Stomach (tissue), 9 donors: ENCODE data around the gene SMARCB1. TPM values are rescaled to one million over a fixed set of nuclear protein-coding genes. Genes with fewer than 3 reads are reported as not detected.

Source experiments
- DNase-seq, 2 donors: peaks; one replicate each; pipeline versions ENCODE4 v3.0.0 to v3.0.0-alpha.2; 2013 to 2019
- H3K27ac ChIP-seq, 5 donors: fragments of 200-600 bp in 4 of 5; sonication (generic) in 4 of 5; one replicate each; pipeline ENCODE4 v1.5.1; 2013 to 2019; ENCODE audit warnings: mild to moderate bottlenecking in 1 of 5, moderate library complexity in 1 of 5
- H3K27me3 ChIP-seq, 3 donors: fragments of 200-600 bp; sonication (generic); one replicate each; pipeline ENCODE4 v1.5.1; 2017 to 2019; ENCODE audit warnings: mixed run types in 1 of 3
- H3K36me3 ChIP-seq, 4 donors: fragments of 200-600 bp; sonication (generic); 1 replicate in 3 of 4; 2 replicates in 1 of 4; pipeline ENCODE4 v1.5.1; 2016 to 2019
- H3K4me1 ChIP-seq, 4 donors: fragments of 200-600 bp; sonication (generic); one replicate each; pipeline ENCODE4 v1.5.1; 2016 to 2019
- H3K4me3 ChIP-seq, 4 donors: fragments of 200-600 bp; sonication (generic) in 3 of 4; one replicate each; pipeline ENCODE4 v1.5.1; 2016 to 2019; ENCODE audit warnings: mild to moderate bottlenecking in 1 of 4
- H3K9me3 ChIP-seq, 4 donors: fragments of 200-600 bp; sonication (generic); one replicate each; pipeline ENCODE4 v1.5.1; 2016 to 2019
- CTCF ChIP-seq, 7 experiments: fragments of 450-650 bp in 4 of 7; fragments of 200-600 bp in 3 of 7; sonication (generic) in 3 of 7; IDR thresholded peaks; one replicate each; pipeline ENCODE4 v1.5.1; 2016 to 2019; ENCODE audit warnings: antibody characterized with exemption in 7 of 7, control low read depth in 2 of 7, mild to moderate bottlenecking in 1 of 7
- EP300 ChIP-seq: sonication (generic); formaldehyde crosslinking; IDR thresholded peaks from one replicate; pipeline ENCODE4 v1.6.1; 2017; ENCODE audit warnings: antibody characterized with exemption
- POLR2A ChIP-seq, 4 donors: fragments of 450-650 bp; IDR thresholded peaks; one replicate each; pipeline ENCODE4 v1.6.1; 2016; ENCODE audit warnings: antibody characterized with exemption in 4 of 4, control low read depth in 2 of 4, mild to moderate bottlenecking in 1 of 4, moderate library complexity in 1 of 4
- POLR2AphosphoS5 ChIP-seq, 3 donors: sonication (generic); formaldehyde crosslinking; IDR thresholded peaks; one replicate each; pipeline ENCODE4 v1.6.1; 2016; ENCODE audit warnings: antibody characterized with exemption in 3 of 3
- WGBS, 5 donors: extraction: QIAGEN DNeasy Blood & Tissue Kit in 3 of 5; methylation state at CpG; one replicate each; pipeline versions ENCODE4 v1.1.5 to v1.1.7; 2013 to 2018; 5-methylcytosine and 5-hydroxymethylcytosine counted together
- intact Hi-C: fragments of 100-400 bp; cut with DNase I; formaldehyde crosslinking; loops from one replicate; pipeline ENCODE4 v1.15.1; 2023; ENCODE audit warnings: low total_unique reads
- polyA plus RNA-seq, 3 donors: library from polyadenylated mRNA; stranded (reverse); fragments of 200-250 nt; gene quantifications; one replicate each; pipeline ENCODE4 v1.2.3, GENCODE V29; 2013
- total RNA-seq, 5 donors: library from RNA; depleted of rRNA; stranded (reverse); fragments of >200 nt; gene quantifications; one replicate each; pipeline versions ENCODE4 v1.1.0 to v1.2.3, GENCODE V29; 2014 to 2016
- donor health status: healthy with polysubstance abuse.
- donor health status: Bipolar disorder and iron deficiency.
- donor health status: healthy.

SMARCB1 gene
- total and polyA plus RNA-seq, 8 donors = 13.4 to 74.6 (median 40.8) TPM

GRCh38 chr22:23824476-23825245 is 37.9 kb downstream of the SMARCB1 start:
- intact Hi-C loops = no loop called here
- peaks cover 72 to 100% (median 100%) of the 10 kb centered on the region in 4 donors for H3K36me3 ChIP-seq
- H3K4me1 ChIP-seq = no peaks in the 10 kb centered on the region
- TF ChIP-seq POLR2A (IDR thresholded peaks at IDR 0.05) (no peak), CTCF (IDR thresholded peaks at IDR 0.05) (no peak), EP300 (no peak)
- no peak overlapping the region for H3K27ac ChIP-seq
- H3K9me3 ChIP-seq = no peaks in the 10 kb centered on the region
- H3K4me3 ChIP-seq = no peak overlapping the region
- 87 to 95% (median 90%) methylated on average over 6 to 13 of the region's 13 CpGs for WGBS, 5 donors
- DNase-seq = peak in 1 of 2 donors; percentile 0
- H3K27me3 ChIP-seq = no peaks in the 10 kb centered on the region

- no peak overlapping the region for H3K4me3 ChIP-seq
- no peaks in the 10 kb centered on the region for H3K27me3 ChIP-seq
- H3K27ac ChIP-seq = no peak overlapping the region
- peak in 1 of 2 donors; percentile 0 for DNase-seq
- TF ChIP-seq EP300 = no peak
- TF ChIP-seq POLR2AphosphoS5 (IDR thresholded peaks at IDR 0.05) = no peak
- TF ChIP-seq POLR2A (IDR thresholded peaks at IDR 0.05) = no peak
- no peak for TF ChIP-seq CTCF (IDR thresholded peaks at IDR 0.05)
- H3K36me3 ChIP-seq = peaks cover 72 to 100% (median 100%) of the 10 kb centered on the region in 4 donors
- no peaks in the 10 kb centered on the region for H3K9me3 ChIP-seq
- WGBS, 5 donors = 92 to 96% (median 95%) methylated on average over 11 to 12 of the region's 12 CpGs
- intact Hi-C loops = no loop called here
- no peaks in the 10 kb centered on the region for H3K4me1 ChIP-seq
Measured at GRCh38 chr22:23825246-23825905, 38.6 kb downstream of the SMARCB1 start.

GRCh38 chr22:23826510-23827350 is 40.0 kb downstream of the SMARCB1 start:
- WGBS, 5 donors = 68 to 88% (median 87%) methylated on average over 4 to 15 of the region's 15 CpGs
- peaks cover 60 to 99% (median 99%) of the 10 kb centered on the region in 4 donors for H3K36me3 ChIP-seq
- intact Hi-C loops = no loop called here

More at GRCh38 chr22:23826510-23827350, 40.0 kb downstream of the SMARCB1 start:
- Histone ChIP-seq H3K27me3 (no peaks in the 10 kb centered on the region), H3K4me3 (no peak overlapping the region), H3K9me3 (no peaks in the 10 kb centered on the region), H3K27ac (no peak overlapping the region), H3K4me1 (no peaks in the 10 kb centered on the region)
- DNase-seq = peak in 1 of 2 donors; percentile 21
- no peak for TF ChIP-seq POLR2AphosphoS5 (IDR thresholded peaks at IDR 0.05)
- no peak for TF ChIP-seq POLR2A (IDR thresholded peaks at IDR 0.05)
- TF ChIP-seq CTCF (IDR thresholded peaks at IDR 0.05) = no peak
- TF ChIP-seq EP300 = no peak
